ENCODE measurements around the gene STX19. TPM values are rescaled to one million over a fixed set of nuclear protein-coding genes. Genes with fewer than 3 reads are reported as not detected.

The STX19 gene
- total and polyA plus RNA-seq, 2 of the 13 experiments (the other 11 are each of a cell fraction or from before 2014, with no cell fraction given), result not detected

DNA sequence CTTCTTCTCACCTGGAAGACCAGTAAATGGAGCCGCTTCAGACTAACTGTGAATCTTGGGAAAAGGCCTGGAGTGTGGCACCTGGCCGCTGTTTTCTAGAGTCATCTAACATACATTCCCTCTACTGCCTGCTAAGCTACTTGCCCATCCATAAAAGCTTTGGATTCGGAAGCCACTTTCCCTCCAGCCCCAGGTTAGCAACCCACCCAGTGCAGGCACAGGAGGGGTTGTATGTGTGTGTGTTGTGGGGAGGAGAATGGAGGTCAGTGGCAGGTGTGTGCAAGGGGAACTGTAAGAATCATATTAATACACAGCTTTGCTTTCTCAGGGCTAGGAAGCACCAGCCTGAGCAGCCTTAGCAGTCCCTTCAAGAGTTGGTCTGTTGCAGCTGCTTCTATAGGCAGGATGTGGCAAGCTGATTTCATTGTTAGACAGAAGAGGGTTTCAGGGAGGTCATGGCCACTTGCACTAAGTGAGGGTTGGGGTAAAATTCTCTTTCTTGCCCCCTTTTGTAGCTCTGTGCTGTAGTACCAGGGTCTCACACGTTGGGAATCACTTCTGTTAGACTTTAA lies 43.4 kb upstream of the STX19 start:
- Histone ChIP-seq H3K9me3 (ENCODE audit: low read length) (peaks cover 9% of the 10 kb centered on the region; the same call in 1 of the 2 replicates), H3K27me3 (ENCODE audit: control insufficient read depth in 1 of 2, insufficient read depth in 2 of 2, low read length in 2 of 2) (no peaks in the 10 kb centered on the region), H3K4me3 (replicated peaks in 1 of 3; ENCODE audit: insufficient read depth in 1 of 3, low read depth in 2 of 3, low read length in 3 of 3) (no peak overlapping the region), H3K9ac (ENCODE audit: insufficient read depth, low read depth, low read length) (no peak overlapping the region), H2AFZ (ENCODE audit: low read length) (no peak overlapping the region), H4K20me1 (ENCODE audit: insufficient read depth, low read length) (no peaks in the 10 kb centered on the region), H3K4me2 (ENCODE audit: low read depth, low read length) (no peak overlapping the region), H3K27ac (ENCODE audit: extremely low read length, insufficient read depth, low read length) (no peak overlapping the region), H3K4me1 (ENCODE audit: insufficient read depth, low read length) (no peaks in the 10 kb centered on the region), H3K79me2 (ENCODE audit: insufficient read depth, low read length) (no peaks in the 10 kb centered on the region), H3K36me3 (replicated peaks in 1 of 2; ENCODE audit: control insufficient read depth in 1 of 2, insufficient read depth in 2 of 2, low read length in 2 of 2) (peaks cover 0 to 12% of the 10 kb centered on the region in 2 experiments; a peak in 2 of 5 replicates)
- 91% methylated on average over 4 of the region's 4 CpGs for WGBS (ENCODE audit: low lambda C conversion rate)
- no TSS peak for BruUV-seq (replicated peaks)
- TF ChIP-seq, protein P1, sequence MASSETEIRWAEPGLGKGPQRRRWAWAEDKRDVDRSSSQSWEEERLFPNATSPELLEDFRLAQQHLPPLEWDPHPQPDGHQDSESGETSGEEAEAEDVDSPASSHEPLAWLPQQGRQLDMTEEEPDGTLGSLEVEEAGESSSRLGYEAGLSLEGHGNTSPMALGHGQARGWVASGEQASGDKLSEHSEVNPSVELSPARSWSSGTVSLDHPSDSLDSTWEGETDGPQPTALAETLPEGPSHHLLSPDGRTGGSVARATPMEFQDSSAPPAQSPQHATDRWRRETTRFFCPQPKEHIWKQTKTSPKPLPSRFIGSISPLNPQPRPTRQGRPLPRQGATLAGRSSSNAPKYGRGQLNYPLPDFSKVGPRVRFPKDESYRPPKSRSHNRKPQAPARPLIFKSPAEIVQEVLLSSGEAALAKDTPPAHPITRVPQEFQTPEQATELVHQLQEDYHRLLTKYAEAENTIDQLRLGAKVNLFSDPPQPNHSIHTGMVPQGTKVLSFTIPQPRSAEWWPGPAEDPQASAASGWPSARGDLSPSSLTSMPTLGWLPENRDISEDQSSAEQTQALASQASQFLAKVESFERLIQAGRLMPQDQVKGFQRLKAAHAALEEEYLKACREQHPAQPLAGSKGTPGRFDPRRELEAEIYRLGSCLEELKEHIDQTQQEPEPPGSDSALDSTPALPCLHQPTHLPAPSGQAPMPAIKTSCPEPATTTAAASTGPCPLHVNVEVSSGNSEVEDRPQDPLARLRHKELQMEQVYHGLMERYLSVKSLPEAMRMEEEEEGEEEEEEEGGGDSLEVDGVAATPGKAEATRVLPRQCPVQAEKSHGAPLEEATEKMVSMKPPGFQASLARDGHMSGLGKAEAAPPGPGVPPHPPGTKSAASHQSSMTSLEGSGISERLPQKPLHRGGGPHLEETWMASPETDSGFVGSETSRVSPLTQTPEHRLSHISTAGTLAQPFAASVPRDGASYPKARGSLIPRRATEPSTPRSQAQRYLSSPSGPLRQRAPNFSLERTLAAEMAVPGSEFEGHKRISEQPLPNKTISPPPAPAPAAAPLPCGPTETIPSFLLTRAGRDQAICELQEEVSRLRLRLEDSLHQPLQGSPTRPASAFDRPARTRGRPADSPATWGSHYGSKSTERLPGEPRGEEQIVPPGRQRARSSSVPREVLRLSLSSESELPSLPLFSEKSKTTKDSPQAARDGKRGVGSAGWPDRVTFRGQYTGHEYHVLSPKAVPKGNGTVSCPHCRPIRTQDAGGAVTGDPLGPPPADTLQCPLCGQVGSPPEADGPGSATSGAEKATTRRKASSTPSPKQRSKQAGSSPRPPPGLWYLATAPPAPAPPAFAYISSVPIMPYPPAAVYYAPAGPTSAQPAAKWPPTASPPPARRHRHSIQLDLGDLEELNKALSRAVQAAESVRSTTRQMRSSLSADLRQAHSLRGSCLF (CRISPR knock-in tag; IDR thresholded peaks at IDR 0.05; ENCODE audit: borderline replicate concordance), result no peak
- TF ChIP-seq NR3C1 (CRISPR knock-in tag; IDR thresholded peaks at IDR 0.05), result no peak
- TF ChIP-seq THAP11 (CRISPR knock-in tag; IDR thresholded peaks at IDR 0.05), result no peak
- TF ChIP-seq CHD2 (IDR thresholded peaks at IDR 0.05; ENCODE audit: low read depth, low read length), result no peak
- TF ChIP-seq ZNF605 (CRISPR knock-in tag; IDR thresholded peaks at IDR 0.05), result no peak
- no peak for TF ChIP-seq RBFOX2 (IDR thresholded peaks at IDR 0.05; ENCODE audit: low read depth, low read length)
- TF ChIP-seq HDAC6 (IDR thresholded peaks at IDR 0.05; ENCODE audit: low read depth, low read length), result no peak
- no peak for FAIRE-seq
- DNase-seq (ENCODE audit: low spot score), result no peak
- ChIA-PET CTCF (ENCODE audit: low intra/inter-chr PET ratio, low total read pairs) (interaction anchor here (4.2 kb wide), 1 partner anchor 67 kb away, joined by 25 read pairs; no protein-coding TSS in a partner anchor), POLR2A (interaction anchor here (1.9 kb wide), 1 partner anchor 9 kb away, joined by 7 read pairs; the partner anchor contains the start of genes DHFR2 and NSUN3)
- intact Hi-C loops (cut with micrococcal nuclease; ENCODE audit: unreplicated experiment), result no loop called here
- in situ Hi-C loops (cut with HindIII; ENCODE audit: extremely low pct_ligation_motif_present, low pct_unique_long_range_greater_than_20kb), result no loop called here
- no peak for ATAC-seq
